Neural cell (in vitro differentiated cells): ENCODE data around the gene TMEM234. TPM values are rescaled to one million over a fixed set of nuclear protein-coding genes. Genes with fewer than 3 reads are reported as not detected.
"Not testable (repeated sequence)": the region's sequence is repeated elsewhere in the genome, so short reads cannot be mapped to it uniquely, and the experiment has no call there.

Experiments used
- H2AFZ ChIP-seq: fragments of 200-600, 300-800 bp; sonication (generic), shearing (Covaris generic); 2 replicates; pipeline ENCODE4 v1.6.0; 2014; ENCODE audit warnings: low read depth, mild to moderate bottlenecking, antibody characterized with exemption, low read length, moderate library complexity
- H3F3A ChIP-seq: fragments of 200-600 bp; shearing (Covaris generic); 2 replicates; pipeline ENCODE4 v1.6.1; 2016; ENCODE audit warnings: mild to moderate bottlenecking, moderate library complexity, mixed read lengths, antibody characterized with exemption, low read length; ENCODE audit not compliant: insufficient read depth, poor library complexity, severe bottlenecking
- H3K27ac ChIP-seq: fragments of 200-600, 300-800 bp; sonication (generic), shearing (Covaris generic); 2 replicates; pipeline ENCODE4 v1.5.1; 2014; ENCODE audit warnings: mild to moderate bottlenecking, low read length, moderate library complexity
- H3K27me3 ChIP-seq: fragments of 300-800, 200-600 bp; sonication (generic), shearing (Covaris generic); 2 replicates; pipeline ENCODE4 v1.6.0; 2014; ENCODE audit warnings: mild to moderate bottlenecking, low read depth, low read length, moderate library complexity; ENCODE audit not compliant: insufficient read depth
- H3K36me3 ChIP-seq: fragments of 300-800, 200-600 bp; sonication (generic), shearing (Covaris generic); 2 replicates; pipeline ENCODE4 v1.5.1; 2014; ENCODE audit warnings: mild to moderate bottlenecking, antibody characterized with exemption, low read length, moderate library complexity; ENCODE audit not compliant: insufficient read depth
- H3K4me2 ChIP-seq: fragments of 300-800, 200-600 bp; sonication (generic), shearing (Covaris generic); 2 replicates; pipeline ENCODE4 v1.6.0; 2014; ENCODE audit warnings: mild to moderate bottlenecking, low read length
- H3K4me3 ChIP-seq: fragments of 300-800, 200-600 bp; sonication (generic), shearing (Covaris generic); 2 replicates; pipeline ENCODE4 v1.5.1; 2014; ENCODE audit warnings: mild to moderate bottlenecking, low read length, moderate library complexity
- H3K79me2 ChIP-seq: fragments of 200-600 bp; shearing (Covaris generic); replicated peaks from 2 replicates; pipeline ENCODE4 v1.6.0; 2014; ENCODE audit warnings: mild to moderate bottlenecking, low read length, moderate library complexity; ENCODE audit not compliant: insufficient read depth
- H3K9ac ChIP-seq: fragments of 300-800, 200-600 bp; sonication (generic), shearing (Covaris generic); 2 replicates; pipeline ENCODE4 v1.6.1; 2016; ENCODE audit warnings: mild to moderate bottlenecking, low read length, mixed read lengths
- H3K9me2 ChIP-seq: fragments of 200-600 bp; shearing (Covaris generic); 2 replicates; pipeline ENCODE4 v1.6.1; 2016; ENCODE audit warnings: mild to moderate bottlenecking, low read length, mixed read lengths; ENCODE audit not compliant: insufficient read depth
- H3K9me3 ChIP-seq: fragments of 200-600, 300-800 bp; sonication (generic), shearing (Covaris generic); 2 replicates; pipeline ENCODE4 v1.6.1; 2016; ENCODE audit warnings: mild to moderate bottlenecking, mixed run types, low read length, moderate library complexity, mixed read lengths
- H4K20me1 ChIP-seq: fragments of 200-600 bp; shearing (Covaris generic); 2 replicates; pipeline ENCODE4 v1.6.1; 2016; ENCODE audit warnings: mild to moderate bottlenecking, mixed run types; ENCODE audit not compliant: insufficient read depth
- EP300 ChIP-seq: fragments of 450-650 bp; conservative IDR thresholded peaks from 2 replicates; pipeline ENCODE4 v1.6.1; 2014; ENCODE audit warnings: antibody characterized with exemption, mild to moderate bottlenecking, moderate library complexity; ENCODE audit not compliant: poor library complexity, severe bottlenecking
- EZH2 ChIP-seq: fragments of 200-600, 300-800 bp; shearing (Covaris generic), sonication (generic); IDR thresholded peaks from 2 replicates; pipeline ENCODE4 v1.6.1; 2014; ENCODE audit warnings: antibody characterized with exemption, low read length, borderline replicate concordance, mild to moderate bottlenecking; ENCODE audit not compliant: insufficient read depth, poor library complexity, severe bottlenecking
- MXI1 ChIP-seq: fragments of 450-650 bp; conservative IDR thresholded peaks from 2 replicates; pipeline ENCODE4 v1.6.1; 2014; ENCODE audit warnings: antibody characterized with exemption, mild to moderate bottlenecking; ENCODE audit not compliant: poor library complexity, severe bottlenecking
- POLR2AphosphoS5 ChIP-seq: IDR thresholded peaks from 2 replicates; pipeline ENCODE4 v1.6.1; 2012
- RAD21 ChIP-seq: fragments of 450-650 bp; conservative IDR thresholded peaks from 2 replicates; pipeline ENCODE4 v1.6.1; 2014; ENCODE audit warnings: antibody characterized with exemption, mild to moderate bottlenecking, moderate library complexity
- SMC3 ChIP-seq: fragments of 450-650 bp; conservative IDR thresholded peaks from 2 replicates; pipeline ENCODE4 v1.6.1; 2014; ENCODE audit warnings: antibody characterized with exemption, mild to moderate bottlenecking, moderate library complexity; ENCODE audit not compliant: poor library complexity
- TAF1 ChIP-seq: IDR thresholded peaks from 2 replicates; pipeline ENCODE4 v1.6.1; 2012; ENCODE audit warnings: low read depth
- polyA plus RNA-seq: library from polyadenylated mRNA; depleted of rRNA; stranded (reverse); fragments of >200 nt; gene quantifications from 2 replicates; pipeline ENCODE4 v1.2.3, GENCODE V29; 2014
- TF ChIP-seq, protein P1 (sequence below): fragments of 450-650 bp; IDR thresholded peaks from 2 replicates; pipeline ENCODE4 v1.5.1; 2014; ENCODE audit warnings: antibody characterized with exemption, mild to moderate bottlenecking, moderate library complexity; ENCODE audit not compliant: poor library complexity, severe bottlenecking
- TF ChIP-seq, protein P2 (sequence below): IDR thresholded peaks from 2 replicates; pipeline ENCODE4 v1.6.1; 2012; ENCODE audit warnings: borderline replicate concordance

Gene TMEM234
- polyA plus RNA-seq, 1 donor from 2014 or later = 24.4 TPM

DNA sequence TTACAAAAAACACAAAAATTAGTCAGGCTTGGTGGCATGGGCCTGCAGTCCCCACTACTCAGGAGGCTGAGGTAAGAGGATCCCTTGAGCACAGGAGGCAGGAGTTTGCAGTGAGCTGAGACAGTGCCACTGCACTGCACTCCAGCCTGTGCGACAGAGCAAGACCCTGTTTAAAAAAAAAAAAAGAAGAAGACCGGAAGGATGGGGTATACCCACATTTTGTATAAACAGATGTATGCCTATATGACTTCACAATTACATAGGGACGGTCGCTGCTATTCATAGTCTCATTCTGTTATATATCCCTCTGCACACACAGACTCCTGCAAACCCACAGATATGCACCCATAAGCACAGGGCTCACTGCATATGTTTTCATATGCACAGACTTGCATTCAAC is 41.6 kb upstream of the TMEM234 start:
- no peak overlapping the region for H3K4me3 ChIP-seq
- no peaks in the 10 kb centered on the region for H3K79me2 ChIP-seq
- H3K9ac ChIP-seq = no peak overlapping the region
- H3K4me2 ChIP-seq = no peak overlapping the region
- no peaks in the 10 kb centered on the region for H3K9me2 ChIP-seq
- no peaks in the 10 kb centered on the region for H4K20me1 ChIP-seq
- no peaks in the 10 kb centered on the region for H3K9me3 ChIP-seq
- no peak overlapping the region for H2AFZ ChIP-seq
- H3K27me3 ChIP-seq = no peaks in the 10 kb centered on the region
- H3F3A ChIP-seq = no peaks in the 10 kb centered on the region
- H3K36me3 ChIP-seq = no peaks in the 10 kb centered on the region
- no peak overlapping the region for H3K27ac ChIP-seq
- TF ChIP-seq EZH2 (no peak), SMC3 (no peak), EP300 (no peak), RAD21 (no peak), TAF1 (no peak), POLR2AphosphoS5 (no peak)
- TF ChIP-seq, protein P1, sequence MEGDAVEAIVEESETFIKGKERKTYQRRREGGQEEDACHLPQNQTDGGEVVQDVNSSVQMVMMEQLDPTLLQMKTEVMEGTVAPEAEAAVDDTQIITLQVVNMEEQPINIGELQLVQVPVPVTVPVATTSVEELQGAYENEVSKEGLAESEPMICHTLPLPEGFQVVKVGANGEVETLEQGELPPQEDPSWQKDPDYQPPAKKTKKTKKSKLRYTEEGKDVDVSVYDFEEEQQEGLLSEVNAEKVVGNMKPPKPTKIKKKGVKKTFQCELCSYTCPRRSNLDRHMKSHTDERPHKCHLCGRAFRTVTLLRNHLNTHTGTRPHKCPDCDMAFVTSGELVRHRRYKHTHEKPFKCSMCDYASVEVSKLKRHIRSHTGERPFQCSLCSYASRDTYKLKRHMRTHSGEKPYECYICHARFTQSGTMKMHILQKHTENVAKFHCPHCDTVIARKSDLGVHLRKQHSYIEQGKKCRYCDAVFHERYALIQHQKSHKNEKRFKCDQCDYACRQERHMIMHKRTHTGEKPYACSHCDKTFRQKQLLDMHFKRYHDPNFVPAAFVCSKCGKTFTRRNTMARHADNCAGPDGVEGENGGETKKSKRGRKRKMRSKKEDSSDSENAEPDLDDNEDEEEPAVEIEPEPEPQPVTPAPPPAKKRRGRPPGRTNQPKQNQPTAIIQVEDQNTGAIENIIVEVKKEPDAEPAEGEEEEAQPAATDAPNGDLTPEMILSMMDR = no peak
- TF ChIP-seq, protein P2, sequence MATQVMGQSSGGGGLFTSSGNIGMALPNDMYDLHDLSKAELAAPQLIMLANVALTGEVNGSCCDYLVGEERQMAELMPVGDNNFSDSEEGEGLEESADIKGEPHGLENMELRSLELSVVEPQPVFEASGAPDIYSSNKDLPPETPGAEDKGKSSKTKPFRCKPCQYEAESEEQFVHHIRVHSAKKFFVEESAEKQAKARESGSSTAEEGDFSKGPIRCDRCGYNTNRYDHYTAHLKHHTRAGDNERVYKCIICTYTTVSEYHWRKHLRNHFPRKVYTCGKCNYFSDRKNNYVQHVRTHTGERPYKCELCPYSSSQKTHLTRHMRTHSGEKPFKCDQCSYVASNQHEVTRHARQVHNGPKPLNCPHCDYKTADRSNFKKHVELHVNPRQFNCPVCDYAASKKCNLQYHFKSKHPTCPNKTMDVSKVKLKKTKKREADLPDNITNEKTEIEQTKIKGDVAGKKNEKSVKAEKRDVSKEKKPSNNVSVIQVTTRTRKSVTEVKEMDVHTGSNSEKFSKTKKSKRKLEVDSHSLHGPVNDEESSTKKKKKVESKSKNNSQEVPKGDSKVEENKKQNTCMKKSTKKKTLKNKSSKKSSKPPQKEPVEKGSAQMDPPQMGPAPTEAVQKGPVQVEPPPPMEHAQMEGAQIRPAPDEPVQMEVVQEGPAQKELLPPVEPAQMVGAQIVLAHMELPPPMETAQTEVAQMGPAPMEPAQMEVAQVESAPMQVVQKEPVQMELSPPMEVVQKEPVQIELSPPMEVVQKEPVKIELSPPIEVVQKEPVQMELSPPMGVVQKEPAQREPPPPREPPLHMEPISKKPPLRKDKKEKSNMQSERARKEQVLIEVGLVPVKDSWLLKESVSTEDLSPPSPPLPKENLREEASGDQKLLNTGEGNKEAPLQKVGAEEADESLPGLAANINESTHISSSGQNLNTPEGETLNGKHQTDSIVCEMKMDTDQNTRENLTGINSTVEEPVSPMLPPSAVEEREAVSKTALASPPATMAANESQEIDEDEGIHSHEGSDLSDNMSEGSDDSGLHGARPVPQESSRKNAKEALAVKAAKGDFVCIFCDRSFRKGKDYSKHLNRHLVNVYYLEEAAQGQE = no peak

DNA sequence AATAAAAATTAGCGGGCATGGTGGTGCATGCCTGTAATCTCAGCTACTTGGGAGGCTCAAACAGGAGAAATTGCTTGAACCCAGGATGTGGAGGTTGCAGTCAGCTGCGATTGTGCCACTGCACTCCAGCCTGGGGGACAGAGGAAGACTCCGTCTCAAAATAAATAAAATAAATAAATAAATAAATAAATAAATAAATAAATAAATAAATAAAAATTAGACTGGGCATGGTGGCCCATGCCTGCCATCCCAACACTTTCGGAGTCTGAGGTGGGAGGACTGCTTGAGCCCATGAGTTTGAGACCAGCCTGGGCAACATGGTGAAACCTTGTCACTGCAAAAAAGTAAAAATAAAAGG is 41.1 kb upstream of the TMEM234 start:
- not testable (repeated sequence) for H3K4me2 ChIP-seq, H2AFZ ChIP-seq, H3F3A ChIP-seq, H3K9me3 ChIP-seq, H3K4me3 ChIP-seq, H3K27ac ChIP-seq, H3K9ac ChIP-seq, H4K20me1 ChIP-seq, H3K9me2 ChIP-seq, H3K36me3 ChIP-seq, H3K79me2 ChIP-seq, H3K27me3 ChIP-seq

DNA sequence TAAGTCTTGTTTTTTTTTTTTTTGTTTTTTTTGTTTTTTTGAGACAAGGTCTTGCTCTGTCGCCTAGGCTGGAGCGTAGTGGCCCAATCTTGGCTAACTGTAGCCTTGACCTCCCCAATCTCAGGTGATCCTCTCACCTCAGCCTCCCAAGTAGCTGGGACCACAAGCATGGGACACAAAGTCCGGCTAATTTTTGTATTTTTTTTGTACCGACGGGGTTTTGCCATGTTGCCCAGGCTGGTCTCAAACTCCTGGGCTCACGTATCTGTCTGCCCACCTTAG is 35.0 kb upstream of the TMEM234 start:
- H3K4me3 ChIP-seq = no peak overlapping the region
- H4K20me1 ChIP-seq = no peaks in the 10 kb centered on the region
- H3K27ac ChIP-seq = no peak overlapping the region
- no peaks in the 10 kb centered on the region for H3K27me3 ChIP-seq
- no peak overlapping the region for H3K4me2 ChIP-seq
- H3K9me3 ChIP-seq = no peaks in the 10 kb centered on the region
- no peaks in the 10 kb centered on the region for H3K36me3 ChIP-seq
- no peaks in the 10 kb centered on the region for H3F3A ChIP-seq
- no peak overlapping the region for H2AFZ ChIP-seq
- no peaks in the 10 kb centered on the region for H3K79me2 ChIP-seq
- no peak for TF ChIP-seq SMC3
- no peak for TF ChIP-seq MXI1
- no peak for TF ChIP-seq RAD21
- TF ChIP-seq EP300 = no peak
- no peak for TF ChIP-seq POLR2AphosphoS5
- TF ChIP-seq, protein P2 = no peak
- no peak for TF ChIP-seq TAF1
- TF ChIP-seq, protein P1 = no peak
- TF ChIP-seq EZH2 = no peak
- no peak overlapping the region for H3K9ac ChIP-seq
- no peaks in the 10 kb centered on the region for H3K9me2 ChIP-seq
